ENCODE measurements around the gene NEDD4L. TPM values are rescaled to one million over a fixed set of nuclear protein-coding genes. Genes with fewer than 3 reads are reported as not detected.

Gene NEDD4L
- total RNA-seq, 4 donors from 2014 or later = 16.2 to 63.0 (median 30.4) TPM

GRCh38 chr18:58407263-58407648 lies 363.2 kb downstream of the NEDD4L start:
- DNase-seq (ENCODE audit: low spot score) = no peak

GRCh38 chr18:58407649-58408407 lies 363.8 kb downstream of the NEDD4L start:
- ATAC-seq (ENCODE audit: low FRiP score) (no peak), DNase-seq (ENCODE audit: low spot score) (no peak)
- TF ChIP-seq CTCF (IDR thresholded peaks at IDR 0.05) = no peak

More at GRCh38 chr18:58407263-58407648, 363.2 kb downstream of the NEDD4L start:
- TF ChIP-seq CTCF (IDR thresholded peaks at IDR 0.05) = no peak
- no peak for ATAC-seq (ENCODE audit: low FRiP score)

- no peak for TF ChIP-seq CTCF (IDR thresholded peaks at IDR 0.05)
- ATAC-seq (ENCODE audit: low FRiP score) = no peak
These were observed 364.6 kb downstream of the NEDD4L start for GRCh38 chr18:58408665-58409064.

GRCh38 chr18:58409802-58410445 lies 365.9 kb downstream of the NEDD4L start:
- DNase-seq (ENCODE audit: low spot score) (no peak), ATAC-seq (ENCODE audit: low FRiP score) (no peak)
- no peak for TF ChIP-seq CTCF (IDR thresholded peaks at IDR 0.05)

More at GRCh38 chr18:58408665-58409064, 364.6 kb downstream of the NEDD4L start:
- no peak for DNase-seq (ENCODE audit: low spot score)

GRCh38 chr18:58411323-58411722 lies 367.3 kb downstream of the NEDD4L start:
- DNase-seq (ENCODE audit: low spot score) (no peak), ATAC-seq (ENCODE audit: low FRiP score) (no peak)
- TF ChIP-seq CTCF (IDR thresholded peaks at IDR 0.05) = no peak

- no peak for ATAC-seq (ENCODE audit: low FRiP score)
- no peak for DNase-seq (ENCODE audit: low spot score)
These were observed 369.0 kb downstream of the NEDD4L start for GRCh38 chr18:58412844-58413666.

More at GRCh38 chr18:58412844-58413666, 369.0 kb downstream of the NEDD4L start:
- no peak for TF ChIP-seq CTCF (IDR thresholded peaks at IDR 0.05)
